ENCODE measurements around the gene CMYA5. TPM values are rescaled to one million over a fixed set of nuclear protein-coding genes. Genes with fewer than 3 reads are reported as not detected.

Gene CMYA5
- total and polyA plus RNA-seq, 9 of the 15 experiments (the other 6 are each of a cell fraction or from before 2014, with no cell fraction given): 0.18 to 1.1 (median 0.32) TPM

- TF ChIP-seq CTCFL (IDR thresholded peaks at IDR 0.05; ENCODE audit: borderline replicate concordance, insufficient read depth, low read depth, low read length, poor library complexity, severe bottlenecking): no peak
- peak; percentile 79 for TF ChIP-seq HLTF (IDR thresholded peaks at IDR 0.05)
- peak; percentile 83; the same call in 1 of the 2 replicates for TF ChIP-seq OTX1 (CRISPR knock-in tag; IDR thresholded peaks at IDR 0.05)
- TF ChIP-seq EP400 (IDR thresholded peaks at IDR 0.05): no peak
- TF ChIP-seq, protein P1, sequence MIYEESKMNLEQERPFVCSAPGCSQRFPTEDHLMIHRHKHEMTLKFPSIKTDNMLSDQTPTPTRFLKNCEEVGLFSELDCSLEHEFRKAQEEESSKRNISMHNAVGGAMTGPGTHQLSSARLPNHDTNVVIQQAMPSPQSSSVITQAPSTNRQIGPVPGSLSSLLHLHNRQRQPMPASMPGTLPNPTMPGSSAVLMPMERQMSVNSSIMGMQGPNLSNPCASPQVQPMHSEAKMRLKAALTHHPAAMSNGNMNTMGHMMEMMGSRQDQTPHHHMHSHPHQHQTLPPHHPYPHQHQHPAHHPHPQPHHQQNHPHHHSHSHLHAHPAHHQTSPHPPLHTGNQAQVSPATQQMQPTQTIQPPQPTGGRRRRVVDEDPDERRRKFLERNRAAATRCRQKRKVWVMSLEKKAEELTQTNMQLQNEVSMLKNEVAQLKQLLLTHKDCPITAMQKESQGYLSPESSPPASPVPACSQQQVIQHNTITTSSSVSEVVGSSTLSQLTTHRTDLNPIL (CRISPR knock-in tag; IDR thresholded peaks at IDR 0.05): no peak
- TF ChIP-seq ETV1 (tag; conservative IDR thresholded peaks at IDR 0.05; ENCODE audit: low read depth): no peak
- no peak for TF ChIP-seq ZNF354B (CRISPR knock-in tag; IDR thresholded peaks at IDR 0.05)
- TF ChIP-seq LARP7 (IDR thresholded peaks at IDR 0.05): peak; percentile 89; the same call in 1 of the 2 replicates
- TF ChIP-seq POLR2H (tag; IDR thresholded peaks at IDR 0.05; ENCODE audit: low read depth): no peak
- peak; percentile 86 to 88 for TF ChIP-seq TRIM24 (IDR thresholded peaks at IDR 0.05)
- no peak for TF ChIP-seq ZNF41 (CRISPR knock-in tag; conservative IDR thresholded peaks at IDR 0.05)
- no peak for TF ChIP-seq ZNF212 (CRISPR knock-in tag; IDR thresholded peaks at IDR 0.05)
- TF ChIP-seq GABPB1 (CRISPR knock-in tag; IDR thresholded peaks at IDR 0.05): no peak
- TF ChIP-seq ZNF384 (IDR thresholded peaks at IDR 0.05; ENCODE audit: low read depth, low read length): no peak
- no peak for TF ChIP-seq HNRNPK (IDR thresholded peaks at IDR 0.05; ENCODE audit: low read depth, low read length, poor library complexity, severe bottlenecking)
- no peak for TF ChIP-seq ZNF280B (CRISPR knock-in tag; IDR thresholded peaks at IDR 0.05)
- TF ChIP-seq NFE2 (IDR thresholded peaks at IDR 0.05; ENCODE audit: low read depth): no peak
- TF ChIP-seq ZNF347 (CRISPR knock-in tag; IDR thresholded peaks at IDR 0.05; ENCODE audit: low read depth): no peak
- peak; percentile 52; the same call in 1 of the 2 replicates for TF ChIP-seq JUND (IDR thresholded peaks at IDR 0.05; ENCODE audit: borderline replicate concordance, low read depth, low read length)
- no peak; the same call in 2 of the 3 replicates for TF ChIP-seq JUND (tag; IDR thresholded peaks at IDR 0.05; ENCODE audit: borderline replicate concordance, low read depth, low read length)
- no peak for TF ChIP-seq LCOR (CRISPR knock-in tag; IDR thresholded peaks at IDR 0.05)
- TF ChIP-seq NR1H2 (CRISPR knock-in tag; IDR thresholded peaks at IDR 0.05): no peak
- TF ChIP-seq, protein P2, sequence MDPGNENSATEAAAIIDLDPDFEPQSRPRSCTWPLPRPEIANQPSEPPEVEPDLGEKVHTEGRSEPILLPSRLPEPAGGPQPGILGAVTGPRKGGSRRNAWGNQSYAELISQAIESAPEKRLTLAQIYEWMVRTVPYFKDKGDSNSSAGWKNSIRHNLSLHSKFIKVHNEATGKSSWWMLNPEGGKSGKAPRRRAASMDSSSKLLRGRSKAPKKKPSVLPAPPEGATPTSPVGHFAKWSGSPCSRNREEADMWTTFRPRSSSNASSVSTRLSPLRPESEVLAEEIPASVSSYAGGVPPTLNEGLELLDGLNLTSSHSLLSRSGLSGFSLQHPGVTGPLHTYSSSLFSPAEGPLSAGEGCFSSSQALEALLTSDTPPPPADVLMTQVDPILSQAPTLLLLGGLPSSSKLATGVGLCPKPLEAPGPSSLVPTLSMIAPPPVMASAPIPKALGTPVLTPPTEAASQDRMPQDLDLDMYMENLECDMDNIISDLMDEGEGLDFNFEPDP (CRISPR knock-in tag; IDR thresholded peaks at IDR 0.05): no peak
- TF ChIP-seq CC2D1A (IDR thresholded peaks at IDR 0.05): peak; percentile 85; the same call in 1 of the 2 replicates
These were observed 121.4 kb downstream of the CMYA5 start (continued) for GRCh38 chr5:79811081-79811480.

All from K562 (cell line).